ENCODE results near the gene MYO5A.

Gene MYO5A

DNA sequence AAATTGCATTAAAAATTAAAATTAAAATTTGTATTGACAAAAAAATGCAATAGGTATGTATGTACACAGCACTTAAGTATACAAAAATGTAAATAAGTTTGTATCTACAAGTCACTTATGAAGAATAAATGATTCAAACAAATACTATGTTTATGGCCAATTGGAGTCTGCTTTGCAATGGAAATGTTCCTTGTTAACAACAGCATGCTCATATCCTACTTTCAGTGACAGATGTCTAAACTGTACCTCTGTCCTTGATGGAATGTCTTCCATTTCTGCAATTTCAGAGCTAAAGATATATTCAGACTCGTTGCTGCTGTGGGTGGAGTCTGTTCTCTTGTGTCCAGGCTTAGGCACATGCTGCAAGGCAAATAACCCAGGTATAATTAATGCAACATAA lies 169.0 kb downstream of the MYO5A start:
- TF ChIP-seq SUZ12 (IDR thresholded peaks at IDR 0.05) (no peak), FOXA1 (IDR thresholded peaks at IDR 0.05) (no peak), BHLHE40 (IDR thresholded peaks at IDR 0.05; ENCODE audit: borderline replicate concordance) (no peak), ZNF384 (IDR thresholded peaks at IDR 0.05) (no peak)
- ChIA-PET CTCF (no interaction called here), POLR2A (no interaction called here)
- DNase-seq (ENCODE audit: extremely low spot score), result no peak

DNA sequence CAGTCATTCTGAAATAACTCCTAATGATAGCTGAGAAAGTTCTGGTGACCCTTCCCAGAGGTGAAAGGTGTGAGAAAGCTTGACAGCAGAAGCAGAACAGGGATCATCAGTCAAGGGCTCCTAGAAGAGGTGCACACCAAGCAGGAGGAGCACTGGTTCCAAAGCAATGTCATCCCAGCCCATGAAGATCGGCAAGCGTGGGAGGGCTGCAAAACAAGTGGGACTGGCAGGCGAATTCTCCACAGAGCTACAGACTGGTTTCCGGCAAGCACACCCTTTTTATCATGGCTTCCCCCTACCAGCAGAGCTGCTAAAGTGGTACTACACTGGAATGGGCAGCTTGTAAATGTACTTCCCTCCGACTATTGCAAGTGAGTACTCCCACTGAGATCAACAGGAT lies 170.7 kb downstream of the MYO5A start:
- DNase-seq (ENCODE audit: extremely low spot score), result no peak
- TF ChIP-seq CTBP1 (IDR thresholded peaks at IDR 0.05; ENCODE audit: borderline replicate concordance) (no peak), ELF4 (IDR thresholded peaks at IDR 0.05) (no peak), BHLHE40 (IDR thresholded peaks at IDR 0.05; ENCODE audit: borderline replicate concordance) (no peak), HDGF (IDR thresholded peaks at IDR 0.05; ENCODE audit: borderline replicate concordance) (no peak), TARDBP (IDR thresholded peaks at IDR 0.05) (no peak), SP1 (IDR thresholded peaks at IDR 0.05) (no peak), LEF1 (IDR thresholded peaks at IDR 0.05; ENCODE audit: borderline replicate concordance) (no peak), PKNOX1 (IDR thresholded peaks at IDR 0.05) (no peak), L3MBTL2 (conservative IDR thresholded peaks at IDR 0.05) (no peak), FOXK2 (IDR thresholded peaks at IDR 0.05) (no peak), NFRKB (IDR thresholded peaks at IDR 0.05) (no peak), FOXM1 (IDR thresholded peaks at IDR 0.05; ENCODE audit: borderline replicate concordance) (no peak), SUZ12 (IDR thresholded peaks at IDR 0.05) (no peak)
- ChIA-PET CTCF (no interaction called here), POLR2A (no interaction called here)

DNA sequence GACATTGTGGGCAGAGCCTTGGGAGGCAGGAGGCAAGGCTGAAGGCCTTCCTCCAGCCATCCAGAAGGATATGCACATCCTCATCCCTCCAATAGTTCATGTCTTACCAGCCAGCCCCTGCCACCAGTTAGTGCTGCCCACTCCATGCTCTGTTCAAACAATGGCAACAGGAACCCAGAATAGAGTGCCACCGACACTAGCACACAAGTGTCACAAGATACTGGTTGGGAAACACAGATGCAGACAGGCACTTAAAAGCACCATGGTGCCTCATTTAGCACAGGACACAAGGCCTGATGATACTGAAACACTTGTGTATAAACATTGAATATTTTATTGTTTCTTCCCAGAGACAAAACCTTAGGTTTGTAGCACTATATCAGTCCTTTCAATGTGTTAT lies 176.6 kb downstream of the MYO5A start:
- DNase-seq (ENCODE audit: extremely low spot score), result no peak
- CTCF ChIA-PET, result no interaction called here
- TF ChIP-seq SUZ12 (IDR thresholded peaks at IDR 0.05) (no peak), HDGF (IDR thresholded peaks at IDR 0.05; ENCODE audit: borderline replicate concordance) (no peak), ARNT (IDR thresholded peaks at IDR 0.05) (no peak), ELF4 (IDR thresholded peaks at IDR 0.05) (no peak), PKNOX1 (IDR thresholded peaks at IDR 0.05) (no peak), CTBP1 (IDR thresholded peaks at IDR 0.05; ENCODE audit: borderline replicate concordance) (no peak)
- POLR2A ChIA-PET, result no interaction called here

DNA sequence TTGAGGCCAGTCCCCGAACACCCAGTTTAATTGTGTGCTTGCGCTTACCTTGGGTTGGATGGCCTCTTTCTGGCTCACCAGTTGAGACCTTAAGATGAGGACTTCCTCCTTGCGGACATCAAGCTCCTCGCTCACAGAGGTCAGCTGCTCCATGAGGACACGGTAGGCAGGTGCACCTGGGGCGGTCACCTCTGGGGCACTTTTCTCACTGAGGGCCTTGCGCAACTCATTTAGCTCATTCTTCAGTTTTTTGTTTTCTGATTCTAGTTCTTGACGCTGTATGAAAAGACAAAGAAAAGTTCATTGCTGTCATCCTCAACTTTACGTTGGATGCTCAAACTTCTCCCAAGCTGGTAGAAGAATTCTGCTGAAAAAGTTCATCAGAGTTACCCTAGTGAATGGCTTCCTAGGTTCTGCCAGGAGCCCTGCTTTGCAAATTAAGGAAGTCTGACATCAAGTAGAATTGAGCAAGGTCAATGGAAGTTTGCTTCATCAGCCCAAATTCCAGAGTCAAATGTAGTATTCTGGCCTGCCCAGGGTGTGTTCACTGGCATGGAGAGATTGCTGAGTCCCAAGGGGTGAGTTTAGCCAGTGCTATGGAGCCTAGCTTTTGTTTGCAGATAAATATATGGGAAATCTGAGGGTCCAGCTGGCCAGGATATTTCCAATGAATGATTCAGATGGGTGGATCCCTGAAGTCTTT lies 177.3 kb downstream of the MYO5A start:
- POLR2A ChIA-PET, result no interaction called here
- DNase-seq (ENCODE audit: extremely low spot score), result no peak
- TF ChIP-seq BHLHE40 (IDR thresholded peaks at IDR 0.05; ENCODE audit: borderline replicate concordance), result no peak
- TF ChIP-seq FOXM1 (IDR thresholded peaks at IDR 0.05; ENCODE audit: borderline replicate concordance), result no peak
- no peak for TF ChIP-seq NFRKB (IDR thresholded peaks at IDR 0.05)
- TF ChIP-seq FOXK2 (IDR thresholded peaks at IDR 0.05), result no peak
- TF ChIP-seq L3MBTL2 (conservative IDR thresholded peaks at IDR 0.05), result no peak
- no peak for TF ChIP-seq SUZ12 (IDR thresholded peaks at IDR 0.05)
- no peak for TF ChIP-seq TARDBP (IDR thresholded peaks at IDR 0.05)
- CTCF ChIA-PET, result no interaction called here

GRCh38 chr15:52350423-52350822 lies 178.3 kb downstream of the MYO5A start:
- POLR2A ChIA-PET, result no interaction called here
- TF ChIP-seq SUZ12 (IDR thresholded peaks at IDR 0.05) (no peak), NFRKB (IDR thresholded peaks at IDR 0.05) (no peak)
- CTCF ChIA-PET, result no interaction called here

DNA sequence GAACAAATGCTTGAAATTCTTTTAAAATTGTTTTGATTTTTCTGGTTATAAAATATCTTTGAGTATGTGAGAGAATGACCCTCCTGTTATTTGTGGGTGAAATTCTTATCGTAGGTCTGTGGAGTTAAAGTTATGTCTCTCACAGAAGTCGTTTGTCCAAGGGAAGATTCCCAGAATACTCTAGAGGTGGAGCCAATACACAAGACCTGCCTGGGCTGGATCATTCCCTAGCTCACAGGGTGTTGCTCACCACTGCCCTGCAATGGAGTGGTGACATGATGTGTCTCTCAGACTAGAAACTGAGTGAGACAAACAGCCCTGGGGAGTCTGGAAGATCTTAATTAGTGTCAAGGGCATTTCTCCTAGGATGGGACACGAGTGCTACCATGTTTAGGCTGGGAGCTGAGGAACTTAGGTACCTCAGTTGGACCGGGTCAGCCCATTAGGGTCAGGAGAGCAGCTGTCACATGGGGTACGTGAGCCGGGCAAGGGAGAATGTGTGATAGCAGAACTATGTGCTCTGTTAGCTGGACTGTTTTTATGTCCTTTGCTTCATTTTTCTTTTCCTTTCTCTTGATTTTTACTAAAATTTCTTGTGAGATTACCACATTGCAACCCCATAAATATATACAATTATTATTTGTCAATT lies 179.5 kb downstream of the MYO5A start:
- CTCF ChIA-PET, result no interaction called here
- DNase-seq (ENCODE audit: extremely low spot score), result no peak
- POLR2A ChIA-PET, result no interaction called here

More at GRCh38 chr15:52350423-52350822, 178.3 kb downstream of the MYO5A start:
- no peak for DNase-seq (ENCODE audit: extremely low spot score)

More for the DNA sequence above, 179.5 kb downstream of the MYO5A start:
- TF ChIP-seq CTBP1 (IDR thresholded peaks at IDR 0.05; ENCODE audit: borderline replicate concordance) (no peak), FOXM1 (IDR thresholded peaks at IDR 0.05; ENCODE audit: borderline replicate concordance) (no peak), SP1 (IDR thresholded peaks at IDR 0.05) (no peak), ELF4 (IDR thresholded peaks at IDR 0.05) (no peak), L3MBTL2 (conservative IDR thresholded peaks at IDR 0.05) (no peak), HDGF (IDR thresholded peaks at IDR 0.05; ENCODE audit: borderline replicate concordance) (no peak), TARDBP (IDR thresholded peaks at IDR 0.05) (no peak), ARNT (IDR thresholded peaks at IDR 0.05) (no peak), FOXA1 (IDR thresholded peaks at IDR 0.05) (no peak), BHLHE40 (IDR thresholded peaks at IDR 0.05; ENCODE audit: borderline replicate concordance) (no peak), PKNOX1 (IDR thresholded peaks at IDR 0.05) (no peak), FOXK2 (IDR thresholded peaks at IDR 0.05) (no peak), LEF1 (IDR thresholded peaks at IDR 0.05; ENCODE audit: borderline replicate concordance) (no peak), ZNF384 (IDR thresholded peaks at IDR 0.05) (no peak), NFRKB (IDR thresholded peaks at IDR 0.05) (no peak), SUZ12 (IDR thresholded peaks at IDR 0.05) (no peak)
